NCI-H510A (cell line): ENCODE data around the gene B9D1.
A peak's percentile ranks its signal among the peaks of the same experiment; 100 is the strongest.

ENCODE experiments used
- DNase-seq: peaks from one replicate; lab custom pipeline; 2025; lab: John Stamatoyannopoulos, UW

B9D1 gene, protein sequence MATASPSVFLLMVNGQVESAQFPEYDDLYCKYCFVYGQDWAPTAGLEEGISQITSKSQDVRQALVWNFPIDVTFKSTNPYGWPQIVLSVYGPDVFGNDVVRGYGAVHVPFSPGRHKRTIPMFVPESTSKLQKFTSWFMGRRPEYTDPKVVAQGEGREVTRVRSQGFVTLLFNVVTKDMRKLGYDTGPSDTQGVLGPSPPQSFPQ

DNA sequence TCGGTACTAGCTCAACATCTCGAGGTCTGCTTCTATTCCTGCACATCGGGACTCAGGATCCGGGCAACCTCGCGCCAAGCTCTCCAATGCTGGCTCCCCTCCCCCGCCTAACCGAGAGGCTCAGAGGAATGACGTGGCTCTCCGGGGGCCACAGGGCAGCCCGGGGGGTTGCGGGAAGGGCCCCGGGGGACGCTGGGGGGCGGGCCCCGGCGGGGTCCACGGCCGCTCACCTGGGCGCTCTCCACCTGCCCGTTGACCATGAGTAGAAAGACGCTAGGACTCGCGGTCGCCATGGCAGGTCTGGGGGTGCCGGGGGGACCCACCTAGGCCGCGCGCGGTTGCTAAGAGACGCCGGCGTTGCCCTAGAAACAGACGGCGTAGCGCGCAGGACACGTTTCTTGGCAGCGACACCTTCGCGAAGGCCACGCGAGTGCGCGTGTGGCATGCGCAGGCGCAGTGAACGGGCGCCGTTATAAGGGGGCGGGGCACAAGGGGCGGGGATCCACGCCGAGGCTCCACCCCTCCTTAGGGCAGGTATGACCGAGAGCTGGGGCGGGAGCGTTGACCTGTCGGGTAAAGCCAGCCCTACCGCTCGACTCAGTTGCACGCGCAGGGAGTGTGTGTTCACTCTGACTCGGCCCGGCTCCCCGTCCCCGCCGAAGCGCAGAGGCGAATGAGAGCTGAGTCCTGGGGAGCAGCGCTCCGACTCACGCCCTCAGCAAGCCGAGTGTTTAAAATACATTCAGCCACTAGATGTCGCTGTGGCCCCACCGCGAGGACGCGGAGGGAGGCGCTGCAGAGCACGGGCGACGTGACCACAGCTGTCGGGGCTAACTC lies at the start of gene B9D1:
Gene B9D1 (minus strand): TSS at position 447 of the 837 bp plus-strand sequence. CDS start 154 bp downstream, at position 293.
- peak; percentile 95 for DNase-seq

DNA sequence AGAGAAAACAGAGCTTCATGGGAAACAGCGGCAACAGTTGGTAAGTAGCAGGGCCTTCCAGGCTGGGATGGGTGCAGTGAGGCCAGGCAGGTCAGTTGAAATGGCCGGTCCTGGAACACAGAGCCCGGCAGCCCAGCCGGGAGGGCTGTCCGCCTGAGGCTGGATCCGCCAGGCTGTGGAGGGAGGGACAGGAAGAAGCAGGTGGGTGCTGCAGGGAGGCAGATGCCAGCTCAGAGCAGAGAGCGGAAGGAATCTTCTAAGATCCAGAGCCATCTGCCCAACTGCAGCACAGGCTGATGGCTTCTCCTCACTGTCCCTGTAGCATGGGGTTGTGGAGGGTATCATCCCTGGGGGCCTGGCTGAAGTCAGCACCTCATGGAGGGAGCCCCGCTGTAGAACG lies 49.1 kb upstream of the B9D1 start:
- DNase-seq, result no peak

DNA sequence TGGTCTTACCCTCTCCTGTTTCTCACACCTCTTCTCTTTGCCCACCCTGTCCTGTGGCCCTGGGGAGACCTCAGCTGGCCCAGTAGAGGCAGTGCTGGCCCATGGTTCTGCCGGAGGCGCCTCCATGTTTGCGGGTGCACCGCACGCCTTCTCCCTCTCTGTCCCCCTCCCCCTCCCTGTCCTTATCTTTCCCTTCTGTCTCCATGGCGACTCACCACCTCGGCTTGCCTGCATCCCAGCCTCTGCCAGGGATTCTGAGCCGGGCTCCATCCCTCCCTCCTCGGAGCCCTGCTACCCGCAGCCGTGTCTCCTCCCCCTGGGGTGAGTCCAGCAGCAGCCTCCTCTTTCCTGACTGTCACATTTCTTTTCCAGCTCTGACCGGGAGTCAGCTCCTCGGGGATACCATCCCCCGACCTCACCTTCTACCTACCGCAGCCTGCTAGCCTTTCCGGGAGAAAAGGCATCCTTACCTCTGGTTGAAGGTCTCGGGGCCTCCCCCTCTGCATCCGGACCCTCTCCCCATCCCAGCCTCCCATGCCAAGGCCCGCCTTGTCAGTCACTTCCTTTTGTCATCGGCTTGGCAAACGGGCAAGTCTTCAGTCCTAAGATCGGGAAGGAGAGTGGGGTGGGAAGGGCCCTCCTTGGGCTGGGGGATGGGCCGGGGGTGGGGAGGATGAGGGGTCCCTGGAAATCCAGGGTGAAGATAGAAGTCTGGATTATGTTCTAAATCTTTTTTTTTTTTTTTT lies 48.5 kb upstream of the B9D1 start, which contains the start of gene RNF112:
Gene RNF112 (plus strand): TSS at position 358 of the 746 bp plus-strand sequence. CDS start 177 bp downstream, at position 535.
- DNase-seq, result no peak

DNA sequence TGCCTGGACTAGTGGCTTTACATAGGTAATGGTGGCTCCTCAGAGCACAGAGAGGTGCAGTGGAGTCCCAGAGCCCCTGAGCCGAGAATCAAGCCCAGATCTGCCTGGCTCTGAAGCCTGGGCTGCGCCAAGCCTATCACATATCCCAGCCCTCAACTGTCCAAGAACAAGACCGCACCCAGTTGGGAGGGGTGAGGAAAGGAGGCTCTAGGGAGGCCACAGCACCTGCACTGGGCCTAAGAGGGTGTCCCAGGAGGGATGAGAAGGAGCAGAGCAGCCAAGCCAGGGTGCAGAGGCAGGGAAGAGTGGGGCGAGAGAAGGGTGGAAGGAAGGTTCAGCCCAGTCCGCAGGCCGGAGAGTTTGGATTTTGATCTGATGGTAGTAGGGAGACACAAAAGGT lies 47.6 kb upstream of the B9D1 start:
- DNase-seq, result no peak

DNA sequence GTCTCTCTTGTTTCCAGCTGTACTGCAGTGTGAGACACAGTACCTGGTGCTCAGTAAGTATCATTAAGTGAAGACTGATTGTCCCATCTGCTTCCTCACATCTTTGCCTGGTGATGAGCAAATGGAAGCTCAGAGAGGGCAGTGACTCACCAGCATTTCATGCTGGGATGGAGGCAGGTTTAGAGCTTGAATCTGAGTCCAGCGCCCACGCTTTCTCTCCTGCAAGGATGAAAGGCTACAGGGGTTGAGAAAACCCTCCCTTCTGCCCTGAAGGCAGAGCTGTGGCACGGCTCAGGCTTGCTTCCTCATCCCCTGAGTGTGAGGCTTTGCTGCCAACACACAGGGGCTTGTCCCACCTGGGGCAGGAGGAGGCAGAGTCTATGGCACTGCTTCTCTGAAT lies 47.0 kb upstream of the B9D1 start:
- no peak for DNase-seq

DNA sequence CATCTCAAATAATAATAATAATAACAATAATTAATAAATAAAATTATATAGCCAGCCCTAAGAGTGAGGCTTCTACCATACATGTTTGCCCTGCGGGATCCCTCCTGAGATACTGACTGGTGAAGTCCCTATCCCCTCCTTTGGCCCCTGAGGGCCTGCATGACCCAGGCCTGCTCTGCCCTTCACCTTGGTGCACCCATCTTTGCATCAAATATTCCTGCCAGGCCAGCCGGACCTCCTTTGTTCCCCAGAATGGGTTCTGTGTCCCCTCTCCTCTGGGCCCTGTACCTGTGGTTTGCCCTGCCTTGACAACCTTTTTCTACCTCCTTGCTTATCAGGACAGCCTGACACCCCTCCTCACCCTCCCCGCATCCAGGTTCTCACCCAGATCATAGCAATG lies 46.5 kb upstream of the B9D1 start:
- no peak for DNase-seq

DNA sequence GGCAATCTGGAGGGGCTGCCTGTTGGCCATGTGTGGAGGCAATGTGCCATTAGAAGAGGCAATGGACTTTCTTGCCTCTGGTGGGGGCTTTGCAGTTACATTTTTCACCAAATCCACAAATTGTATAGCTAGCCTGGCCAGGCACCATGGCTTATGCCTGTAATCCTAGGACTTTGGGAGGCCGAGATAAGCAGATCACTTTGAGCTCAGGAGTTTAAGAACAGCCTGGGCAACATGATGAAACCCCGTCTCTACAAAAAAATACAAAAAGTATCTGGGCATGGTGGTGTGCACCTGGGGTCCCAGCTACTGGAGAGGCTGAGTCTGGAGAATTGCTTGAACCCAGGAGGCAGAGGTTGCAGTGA lies 45.8 kb upstream of the B9D1 start:
- no peak for DNase-seq

DNA sequence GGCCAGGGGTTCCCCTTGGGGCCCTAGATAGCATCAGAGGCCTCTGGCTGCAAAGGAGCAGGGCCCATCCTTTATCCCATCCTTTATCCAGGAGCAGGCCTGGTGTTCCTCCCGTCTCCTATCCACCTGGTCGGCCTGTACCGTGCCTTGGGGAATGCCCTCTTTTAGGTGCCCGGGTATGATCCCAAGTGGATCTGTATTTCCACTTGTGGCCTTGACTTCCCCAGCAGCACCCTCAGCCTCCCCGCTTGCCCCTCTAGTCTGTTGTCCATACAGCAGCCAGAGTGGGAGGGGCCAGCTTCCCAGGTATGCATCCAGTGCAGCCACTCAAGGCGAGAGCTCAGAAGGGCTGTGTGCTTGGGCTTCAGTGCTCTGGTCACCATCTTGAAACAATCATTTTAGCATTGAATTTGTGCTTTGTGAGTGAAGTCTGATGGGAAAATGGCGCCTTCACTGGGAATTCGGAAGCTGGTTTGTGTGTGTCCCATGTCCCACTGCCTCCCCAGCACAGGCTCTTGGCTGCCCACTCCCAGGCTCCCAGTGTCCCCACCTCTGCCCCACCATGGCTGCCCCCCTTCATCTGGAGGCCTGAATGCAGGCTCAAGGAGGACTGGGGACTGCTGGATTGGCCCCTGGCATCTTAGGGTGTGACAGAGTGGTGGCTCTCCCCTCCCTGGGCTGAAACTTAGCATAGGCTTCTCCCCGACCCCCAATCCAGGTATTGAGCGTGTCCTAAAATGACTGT lies 45.2 kb upstream of the B9D1 start:
- no peak for DNase-seq

DNA sequence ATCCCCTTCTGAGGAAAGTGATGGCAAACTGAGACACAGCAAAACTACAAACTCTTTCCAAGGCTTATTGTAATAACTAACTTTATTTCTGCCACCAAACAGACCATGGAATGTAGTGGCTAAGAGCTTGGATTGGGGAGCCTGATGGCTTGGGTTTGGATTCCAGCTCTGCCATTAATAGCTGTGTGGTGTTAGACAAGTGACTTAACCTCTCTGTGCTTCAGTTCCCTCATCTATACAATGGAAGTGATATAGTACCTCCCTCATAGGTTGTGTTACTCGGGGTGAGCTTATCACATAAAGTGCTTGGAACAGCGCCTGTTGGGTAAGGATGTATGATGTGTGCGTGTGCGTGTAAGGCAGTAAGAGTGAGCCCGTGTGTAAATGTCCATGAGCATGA lies 42.6 kb upstream of the B9D1 start:
- no peak for DNase-seq

DNA sequence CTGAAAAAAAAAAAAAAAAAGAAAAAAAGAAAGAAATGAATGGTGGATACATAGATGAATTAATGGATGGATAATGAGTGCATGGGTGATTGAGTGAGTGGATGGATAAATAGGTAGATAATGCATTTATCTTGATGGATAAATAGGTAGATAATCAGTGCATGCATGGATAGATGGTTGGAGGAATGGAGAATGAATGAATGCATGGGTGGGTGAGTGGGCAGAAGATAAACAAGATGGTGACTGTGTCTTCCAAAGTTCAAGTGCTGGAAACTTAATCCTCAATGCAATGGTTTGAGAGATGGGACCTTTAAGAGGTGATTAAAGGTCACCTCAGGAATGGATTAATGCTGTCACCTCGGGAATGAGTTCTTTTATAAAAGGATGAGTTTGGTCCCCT lies 41.7 kb upstream of the B9D1 start:
- DNase-seq, result no peak

DNA sequence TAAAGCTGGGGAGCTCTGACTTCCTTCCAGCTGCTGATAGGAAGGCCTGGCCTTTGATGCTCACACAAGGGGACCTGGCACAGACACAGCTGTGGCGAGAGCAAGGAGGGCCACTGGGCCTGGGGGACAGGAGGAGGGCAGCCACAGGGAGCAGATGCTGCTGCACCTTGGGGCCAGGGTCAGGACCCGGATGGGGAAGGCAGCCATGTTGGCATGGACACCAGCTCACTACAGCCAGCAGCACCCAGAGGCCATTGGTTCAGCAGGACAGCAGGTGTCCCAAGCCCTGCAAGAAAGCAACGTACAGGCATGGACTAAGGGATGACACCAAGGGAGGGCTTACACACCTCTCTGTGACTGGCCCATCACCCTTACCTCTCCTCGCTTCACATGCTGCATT lies 40.5 kb upstream of the B9D1 start:
- no peak for DNase-seq

DNA sequence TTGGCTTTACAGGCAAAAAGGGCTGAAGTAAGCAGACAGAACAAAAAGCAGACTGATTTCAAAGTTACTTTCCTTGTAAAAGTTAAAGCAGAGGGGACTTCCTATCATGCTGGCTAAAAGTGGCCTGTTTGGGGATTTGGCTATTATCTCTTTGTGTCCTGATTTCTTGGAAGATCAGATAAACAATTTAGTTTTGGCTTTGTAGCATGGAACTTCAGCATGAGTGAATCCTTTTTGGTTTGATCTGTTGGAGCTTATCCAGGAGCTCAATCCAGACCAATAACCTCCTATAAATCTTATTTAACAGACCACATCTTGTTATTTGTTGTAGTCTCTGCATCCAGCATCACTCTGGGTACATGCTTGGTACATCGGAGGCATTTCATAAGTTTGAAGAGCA lies 39.6 kb upstream of the B9D1 start:
- DNase-seq, result no peak

DNA sequence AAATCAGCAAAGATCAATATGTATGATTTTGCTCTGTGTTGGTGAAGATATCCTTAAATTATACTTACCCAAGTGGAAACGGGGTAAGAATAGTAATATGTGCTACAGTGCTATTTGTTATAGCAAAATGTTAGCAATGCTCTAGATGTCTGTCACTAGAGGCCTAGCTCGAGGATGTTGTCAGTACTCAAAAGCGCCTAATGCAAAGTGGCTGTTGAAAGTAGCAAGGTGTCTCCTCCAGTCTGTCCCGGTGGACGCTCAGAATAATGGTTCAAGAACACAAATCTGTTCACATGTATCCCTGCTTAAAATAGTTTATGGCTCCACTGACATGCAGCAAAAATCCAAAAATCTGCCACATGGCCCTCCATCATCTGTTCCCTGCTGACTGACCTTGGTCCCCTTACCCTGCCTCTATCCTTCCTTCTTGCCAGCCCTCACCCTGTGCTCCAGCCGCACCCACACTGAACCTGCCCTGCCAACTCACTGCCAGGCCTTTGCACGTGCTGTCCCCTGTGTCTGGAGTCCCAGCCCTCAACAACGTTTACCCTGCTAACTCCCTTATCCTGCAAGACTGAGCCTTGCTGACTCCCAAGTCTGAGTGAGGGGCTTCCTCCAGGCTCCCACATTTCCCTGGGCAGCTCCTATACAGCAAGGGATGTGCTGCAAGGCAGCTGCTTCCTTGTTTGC lies 38.9 kb upstream of the B9D1 start:
- DNase-seq, result no peak

DNA sequence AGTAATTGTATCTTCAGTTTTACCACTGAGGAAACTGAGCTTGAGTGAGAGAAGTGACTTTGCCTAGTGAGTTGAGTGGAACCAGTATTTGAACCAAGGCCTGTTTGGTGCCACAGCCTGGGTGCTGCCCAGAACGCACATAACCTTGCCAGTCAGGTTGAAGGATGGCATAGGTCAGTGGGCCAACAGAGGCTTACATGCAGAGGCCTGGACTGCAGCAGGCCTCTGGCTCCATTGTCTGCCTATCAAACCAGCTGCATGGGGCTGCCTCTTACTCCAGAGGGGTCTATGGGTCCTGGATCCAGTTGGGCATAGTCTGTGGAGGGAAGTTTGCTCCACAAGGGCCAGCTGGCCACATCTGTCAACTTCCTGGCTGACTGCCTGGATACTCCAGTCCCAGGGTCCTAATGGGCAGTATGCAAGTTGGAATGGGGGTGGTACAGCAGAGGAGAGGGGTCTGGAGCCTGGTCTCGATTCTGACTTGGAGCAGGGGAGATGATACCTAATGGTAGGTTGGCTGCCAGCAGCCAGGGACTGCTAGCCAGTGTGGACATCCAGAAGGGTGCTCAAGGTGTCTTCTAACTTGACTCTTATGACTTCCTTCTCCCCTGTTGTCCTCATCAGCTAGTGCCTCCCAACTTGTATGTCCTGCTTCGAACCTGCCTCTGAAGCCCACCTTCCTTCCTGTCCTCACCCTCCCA lies 37.4 kb upstream of the B9D1 start:
- DNase-seq, result no peak

DNA sequence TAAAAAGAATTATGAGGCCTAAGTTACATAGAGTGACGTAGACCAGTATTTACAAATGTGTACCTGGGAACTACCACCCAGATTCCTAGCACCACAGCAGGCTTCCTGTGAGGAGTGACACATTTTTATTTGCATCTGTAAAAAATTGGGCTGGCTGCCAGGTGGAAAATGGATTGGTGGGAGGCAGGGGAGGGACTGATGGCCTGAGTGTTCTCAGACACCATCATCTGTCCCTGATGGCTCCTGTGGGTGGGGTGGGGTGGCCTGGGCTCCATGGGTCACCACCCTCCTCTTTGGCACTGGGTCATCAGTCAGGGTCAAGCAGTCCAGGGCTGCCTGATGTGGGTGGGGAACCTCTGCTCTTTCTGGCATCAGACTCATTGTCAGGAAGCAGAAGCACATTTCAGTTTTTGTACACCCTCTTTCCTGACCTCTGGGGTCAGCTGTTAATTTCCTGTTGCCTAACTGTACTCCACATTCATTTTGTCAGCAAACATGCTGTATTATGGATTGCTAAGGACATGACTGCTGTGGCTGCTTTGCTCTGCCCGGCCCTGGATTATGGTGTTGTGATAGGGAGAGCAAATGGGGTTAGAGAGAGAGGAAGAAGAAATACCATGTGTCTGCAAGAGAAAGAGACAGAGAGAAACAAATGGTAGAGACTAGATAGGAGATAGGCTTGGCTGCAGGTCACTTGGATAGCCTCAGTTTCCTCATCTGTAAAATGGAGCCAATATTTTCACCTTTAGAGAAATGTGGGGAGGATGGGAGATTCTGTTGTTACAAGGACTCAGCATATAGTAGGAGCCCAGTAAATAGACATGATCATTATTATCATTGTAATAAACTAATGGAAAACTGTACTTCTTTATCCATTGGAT lies 36.0 kb upstream of the B9D1 start:
- DNase-seq, result no peak

DNA sequence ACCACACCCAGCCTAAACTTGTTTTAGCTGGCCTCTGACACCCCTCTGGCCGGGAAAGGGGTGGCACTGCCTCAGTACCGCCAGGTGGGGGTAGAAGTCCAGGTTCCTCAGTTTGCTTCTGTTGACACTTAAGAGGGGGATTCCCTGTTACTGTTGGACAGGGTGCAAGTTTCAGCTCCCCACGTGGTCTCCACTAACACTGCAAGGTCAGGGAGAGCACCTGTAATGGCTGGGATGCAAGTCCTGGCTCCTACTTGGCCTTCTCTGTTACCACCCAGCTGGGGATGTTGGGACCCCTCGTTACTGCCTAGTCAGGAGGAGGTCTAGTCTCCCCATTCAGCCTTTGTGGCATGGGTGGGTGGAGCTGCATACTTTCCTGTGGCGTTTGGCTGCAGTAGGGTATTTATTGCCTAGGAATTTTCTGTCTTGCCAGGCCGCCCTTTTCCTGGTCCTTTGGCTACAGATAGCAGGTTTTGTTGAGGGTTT lies 35.1 kb upstream of the B9D1 start:
- no peak for DNase-seq

DNA sequence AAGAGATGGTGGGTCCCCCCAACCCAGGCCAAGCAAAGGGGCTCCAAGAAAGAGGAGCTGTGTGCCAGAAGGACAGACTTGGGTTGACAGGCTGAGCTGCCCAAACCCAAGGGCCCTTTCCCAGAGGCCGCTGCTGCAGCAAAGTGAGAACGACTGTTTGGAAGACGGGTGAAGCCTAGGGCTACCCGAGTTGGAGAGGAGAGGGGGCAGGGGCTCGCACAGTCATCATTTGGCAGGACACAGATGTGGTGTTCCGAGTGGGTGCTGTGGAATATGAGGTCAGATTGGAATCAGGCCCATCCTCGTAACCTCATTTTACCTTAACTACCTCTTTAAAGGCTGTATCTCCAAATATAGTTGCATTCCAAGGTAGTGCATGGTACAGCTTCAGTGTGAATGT lies 29.8 kb upstream of the B9D1 start:
- no peak for DNase-seq

DNA sequence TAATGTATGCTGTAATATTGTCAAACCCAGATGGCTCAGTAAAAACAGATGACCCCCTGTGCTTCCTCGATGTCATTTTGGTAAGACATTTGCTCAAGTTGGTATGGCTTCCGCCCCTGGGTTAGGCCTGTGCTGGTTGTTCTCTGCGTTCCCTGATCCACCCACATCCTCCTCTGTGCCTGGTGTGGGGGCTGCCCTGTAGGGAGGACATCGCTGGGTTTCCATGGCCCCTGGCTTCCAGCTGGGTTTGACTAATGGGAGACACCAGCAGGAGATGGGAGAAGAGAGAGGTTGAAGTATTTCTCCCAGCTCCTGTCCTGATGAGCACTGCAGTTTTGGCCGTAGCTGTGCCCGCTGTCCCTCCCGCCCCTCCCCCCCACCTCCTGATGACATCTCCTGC lies 28.9 kb upstream of the B9D1 start:
- no peak for DNase-seq

DNA sequence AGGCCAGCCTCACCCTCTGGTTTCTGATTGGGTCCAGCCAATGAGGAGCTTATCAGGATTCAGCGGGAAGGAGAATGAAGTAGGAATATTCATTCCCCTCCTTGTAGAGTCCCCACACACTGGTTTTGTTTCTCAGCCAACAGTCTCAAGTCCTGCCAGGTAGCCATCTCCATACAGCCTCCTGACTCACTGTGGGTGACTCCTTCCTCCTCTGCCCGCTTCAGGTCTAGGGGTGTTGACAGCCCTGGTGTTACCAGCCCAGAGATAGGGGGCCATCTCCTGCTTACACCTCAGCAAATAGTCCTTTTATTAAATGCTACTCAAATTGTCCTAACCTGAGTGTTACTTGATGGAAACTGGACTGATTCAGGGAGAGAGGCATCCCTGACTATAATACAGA lies 28.4 kb upstream of the B9D1 start:
- no peak for DNase-seq
